ENCODE data around the gene FOXF2. TPM values are rescaled to one million over a fixed set of nuclear protein-coding genes. Genes with fewer than 3 reads are reported as not detected.

The FOXF2 gene
- total RNA-seq, 1 donor from 2014 or later = 8.1 TPM

- no peak for TF ChIP-seq CTCF (conservative IDR thresholded peaks at IDR 0.05)
- Mint-ChIP-seq H3K4me3 (no peak overlapping the region), H3K27me3 (peaks cover 36% of the 10 kb centered on the region), H3K36me3 (no peaks in the 10 kb centered on the region), H3K4me1 (ENCODE audit: unreplicated experiment) (peaks cover 4% of the 10 kb centered on the region), H3K9me3 (no peaks in the 10 kb centered on the region), H3K27ac (no peak overlapping the region)
- DNase-seq (ENCODE audit: extremely low spot score, unreplicated experiment) = no peak
Measured at GRCh38 chr6:1426416-1426815, 37.0 kb downstream of the FOXF2 start.

GRCh38 chr6:1435806-1436205 is 46.4 kb downstream of the FOXF2 start:
- peaks cover 32% of the 10 kb centered on the region for H3K27me3 Mint-ChIP-seq
- H3K9me3 Mint-ChIP-seq = no peaks in the 10 kb centered on the region
- H3K36me3 Mint-ChIP-seq = no peaks in the 10 kb centered on the region
- peaks cover 12% of the 10 kb centered on the region for H3K4me1 Mint-ChIP-seq (ENCODE audit: unreplicated experiment)
- no peak for DNase-seq (ENCODE audit: extremely low spot score, unreplicated experiment)
- H3K4me3 Mint-ChIP-seq = no peak overlapping the region
- no peak overlapping the region for H3K27ac Mint-ChIP-seq
- TF ChIP-seq CTCF (conservative IDR thresholded peaks at IDR 0.05) = no peak

GRCh38 chr6:1436334-1437306 is 47.2 kb downstream of the FOXF2 start:
- Mint-ChIP-seq H3K9me3 (no peaks in the 10 kb centered on the region), H3K4me3 (no peak overlapping the region), H3K27me3 (peaks cover 29% of the 10 kb centered on the region), H3K4me1 (ENCODE audit: unreplicated experiment) (peaks cover 12% of the 10 kb centered on the region), H3K36me3 (no peaks in the 10 kb centered on the region), H3K27ac (peak overlapping the region; percentile 20)
- DNase-seq (ENCODE audit: extremely low spot score, unreplicated experiment) = peak; percentile 55
- peak; percentile 92 for TF ChIP-seq CTCF (conservative IDR thresholded peaks at IDR 0.05)

GRCh38 chr6:1437553-1438406 is 48.4 kb downstream of the FOXF2 start:
- H3K27ac Mint-ChIP-seq = peak overlapping the region; percentile 44
- H3K9me3 Mint-ChIP-seq = no peaks in the 10 kb centered on the region
- H3K27me3 Mint-ChIP-seq = peaks cover 39% of the 10 kb centered on the region
- H3K36me3 Mint-ChIP-seq = no peaks in the 10 kb centered on the region
- H3K4me3 Mint-ChIP-seq = no peak overlapping the region
- TF ChIP-seq CTCF (conservative IDR thresholded peaks at IDR 0.05) = no peak
- no peak for DNase-seq (ENCODE audit: extremely low spot score, unreplicated experiment)
- H3K4me1 Mint-ChIP-seq (ENCODE audit: unreplicated experiment) = peaks cover 12% of the 10 kb centered on the region

- no peak for TF ChIP-seq CTCF (conservative IDR thresholded peaks at IDR 0.05)
- peak overlapping the region; percentile 44 for H3K27ac Mint-ChIP-seq
- no peaks in the 10 kb centered on the region for H3K9me3 Mint-ChIP-seq
Measured at GRCh38 chr6:1438471-1438881, 49.1 kb downstream of the FOXF2 start.

More at GRCh38 chr6:1438471-1438881, 49.1 kb downstream of the FOXF2 start:
- Mint-ChIP-seq H3K27me3 (peaks cover 39% of the 10 kb centered on the region), H3K4me3 (no peak overlapping the region), H3K36me3 (no peaks in the 10 kb centered on the region), H3K4me1 (ENCODE audit: unreplicated experiment) (peaks cover 12% of the 10 kb centered on the region)
- DNase-seq (ENCODE audit: extremely low spot score, unreplicated experiment) = no peak

Measured in type B pancreatic cell (in vitro differentiated cells).